Measurements from ENCODE around the gene TMEM184C. TPM values are rescaled to one million over a fixed set of nuclear protein-coding genes. Genes with fewer than 3 reads are reported as not detected.

The TMEM184C gene
- polyA plus RNA-seq, 3 donors from 2014 or later, result 12.8 to 31.5 (median 21.6) TPM

GRCh38 chr4:147589586-147589985 is 27.6 kb upstream of the TMEM184C start:
- DNase-seq, result no peak
- no peak overlapping the region for H3K27ac Mint-ChIP-seq
- H3K27me3 Mint-ChIP-seq (ENCODE audit: low read depth in 3 of 3), result peaks cover 3 to 11% (median 4%) of the 10 kb centered on the region in 3 donors
- no peaks in the 10 kb centered on the region for H3K4me1 Mint-ChIP-seq
- H3K9me3 Mint-ChIP-seq, result peaks cover 0 to 1% (median 0%) of the 10 kb centered on the region in 6 donors
- no peak overlapping the region for H3K4me3 Mint-ChIP-seq
- H3K36me3 Mint-ChIP-seq, result no peaks in the 10 kb centered on the region

GRCh38 chr4:147590249-147590920 is 26.8 kb upstream of the TMEM184C start:
- Mint-ChIP-seq H3K27ac (no peak overlapping the region), H3K36me3 (no peaks in the 10 kb centered on the region), H3K9me3 (peaks cover 0 to 1% (median 0%) of the 10 kb centered on the region in 6 donors), H3K27me3 (ENCODE audit: low read depth in 3 of 3) (peaks cover 3 to 9% (median 4%) of the 10 kb centered on the region in 3 donors), H3K4me3 (no peak overlapping the region), H3K4me1 (no peaks in the 10 kb centered on the region)
- DNase-seq, result peak; percentile 8 to 15 (median 9)

DNA sequence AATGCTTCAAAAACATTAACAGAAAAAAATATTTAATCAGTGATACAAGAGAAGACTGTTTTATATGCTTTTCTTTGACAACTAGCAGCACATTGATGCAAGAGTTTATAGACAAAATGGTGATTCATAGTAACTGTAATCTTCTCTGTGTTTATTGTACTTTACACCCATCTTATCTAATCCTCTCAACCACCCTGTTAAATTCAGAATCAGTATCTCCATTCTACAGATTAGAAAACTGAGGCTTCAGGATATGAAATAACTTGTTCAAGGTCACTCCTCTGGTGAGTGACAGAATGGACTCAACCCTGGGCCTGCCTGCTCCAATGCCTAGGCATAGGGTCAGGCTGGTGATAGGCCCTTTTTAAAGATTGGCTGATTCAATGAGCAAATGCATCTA is 26.1 kb upstream of the TMEM184C start:
- Mint-ChIP-seq H3K27me3 (ENCODE audit: low read depth in 3 of 3) (peaks cover 3 to 5% (median 4%) of the 10 kb centered on the region in 3 donors), H3K36me3 (no peaks in the 10 kb centered on the region), H3K4me3 (no peak overlapping the region), H3K9me3 (no peaks in the 10 kb centered on the region), H3K27ac (no peak overlapping the region), H3K4me1 (no peaks in the 10 kb centered on the region)
- no peak for DNase-seq

DNA sequence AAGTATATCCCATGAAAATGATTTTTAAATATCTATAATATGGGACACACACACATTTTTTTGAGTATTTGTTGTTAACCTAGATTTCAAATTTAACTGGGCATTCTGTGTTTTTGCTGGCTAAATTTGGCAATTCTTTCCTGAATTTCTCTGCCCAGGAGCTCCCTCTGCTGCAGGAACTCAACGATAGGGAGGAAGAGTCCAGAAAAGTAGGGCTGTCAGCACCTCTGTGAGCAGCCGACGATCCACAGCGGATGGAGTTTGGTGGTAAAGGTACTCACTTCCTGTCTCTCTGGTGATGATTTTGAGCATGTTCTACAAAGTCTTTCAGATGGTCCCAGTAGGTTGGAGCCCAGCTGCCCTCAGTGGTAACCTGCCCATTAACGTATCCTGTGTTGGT is 23.1 kb upstream of the TMEM184C start:
- Mint-ChIP-seq H3K27me3 (ENCODE audit: low read depth in 3 of 3) (peaks cover 3 to 5% (median 3%) of the 10 kb centered on the region in 3 donors), H3K4me1 (no peaks in the 10 kb centered on the region), H3K4me3 (no peak overlapping the region), H3K27ac (no peak overlapping the region), H3K36me3 (no peaks in the 10 kb centered on the region), H3K9me3 (no peaks in the 10 kb centered on the region)
- no peak for DNase-seq

DNA sequence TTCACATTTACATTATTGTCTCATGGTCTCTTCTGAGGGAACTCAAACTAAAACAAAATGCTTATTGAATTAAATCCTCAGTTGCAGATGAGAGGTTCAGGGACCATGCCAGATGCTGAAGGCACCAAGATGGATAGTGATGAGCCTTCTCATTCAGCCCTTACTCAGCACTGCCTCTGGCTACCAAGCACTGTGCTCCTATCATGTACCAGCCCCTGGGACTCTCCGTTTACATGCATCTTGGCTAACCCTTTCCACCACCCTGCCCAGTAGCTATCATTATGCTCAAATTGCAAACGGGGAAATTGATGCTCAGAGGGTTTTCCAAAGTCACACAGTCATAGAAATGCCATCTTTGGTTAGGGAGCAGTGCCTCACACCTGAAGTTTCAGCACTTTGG is 22.6 kb upstream of the TMEM184C start:
- H3K9me3 Mint-ChIP-seq, result no peaks in the 10 kb centered on the region
- H3K27me3 Mint-ChIP-seq (ENCODE audit: low read depth in 3 of 3), result peaks cover 3 to 5% (median 3%) of the 10 kb centered on the region in 3 donors
- no peak overlapping the region for H3K4me3 Mint-ChIP-seq
- no peak overlapping the region for H3K27ac Mint-ChIP-seq
- no peaks in the 10 kb centered on the region for H3K36me3 Mint-ChIP-seq
- DNase-seq, result no peak
- no peaks in the 10 kb centered on the region for H3K4me1 Mint-ChIP-seq

GRCh38 chr4:147596377-147596776 is 20.8 kb upstream of the TMEM184C start:
- no peaks in the 10 kb centered on the region for H3K4me1 Mint-ChIP-seq
- no peaks in the 10 kb centered on the region for H3K36me3 Mint-ChIP-seq
- DNase-seq, result no peak
- H3K4me3 Mint-ChIP-seq, result no peak overlapping the region
- H3K27ac Mint-ChIP-seq, result no peak overlapping the region
- H3K27me3 Mint-ChIP-seq (ENCODE audit: low read depth in 3 of 3), result peaks cover 3 to 5% (median 3%) of the 10 kb centered on the region in 3 donors
- H3K9me3 Mint-ChIP-seq, result no peaks in the 10 kb centered on the region

GRCh38 chr4:147596981-147597380 is 20.2 kb upstream of the TMEM184C start:
- DNase-seq, result no peak
- H3K4me1 Mint-ChIP-seq, result no peaks in the 10 kb centered on the region
- H3K27me3 Mint-ChIP-seq (ENCODE audit: low read depth in 3 of 3), result peaks cover 1 to 5% (median 3%) of the 10 kb centered on the region in 3 donors
- no peaks in the 10 kb centered on the region for H3K36me3 Mint-ChIP-seq
- H3K9me3 Mint-ChIP-seq, result no peaks in the 10 kb centered on the region
- H3K4me3 Mint-ChIP-seq, result no peak overlapping the region
- no peak overlapping the region for H3K27ac Mint-ChIP-seq

DNA sequence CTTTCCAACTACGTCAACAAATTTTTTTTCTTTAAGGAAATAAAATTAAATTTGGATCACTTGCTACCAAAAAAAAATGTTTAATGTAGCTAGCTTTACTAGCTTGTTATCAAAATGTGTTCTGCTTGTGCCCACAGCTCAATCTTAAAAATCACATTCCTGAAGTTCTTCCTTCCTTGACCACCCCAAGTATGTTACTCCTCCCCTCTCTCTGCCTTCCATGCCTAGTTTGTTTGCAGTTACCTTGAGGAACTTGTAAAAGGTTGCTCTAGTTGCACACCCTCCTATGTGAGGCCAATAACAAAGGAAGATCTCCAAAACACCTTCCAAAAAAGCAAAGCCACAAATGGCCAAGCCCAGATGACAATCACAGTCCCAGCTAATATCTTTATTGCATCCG is 19.6 kb upstream of the TMEM184C start:
- no peaks in the 10 kb centered on the region for H3K36me3 Mint-ChIP-seq
- H3K4me3 Mint-ChIP-seq, result no peak overlapping the region
- no peaks in the 10 kb centered on the region for H3K4me1 Mint-ChIP-seq
- H3K27ac Mint-ChIP-seq, result no peak overlapping the region
- H3K27me3 Mint-ChIP-seq (ENCODE audit: low read depth in 3 of 3), result peaks cover 1 to 5% (median 3%) of the 10 kb centered on the region in 3 donors
- no peak for DNase-seq
- peaks cover 0 to 2% (median 0%) of the 10 kb centered on the region in 6 donors for H3K9me3 Mint-ChIP-seq

DNA sequence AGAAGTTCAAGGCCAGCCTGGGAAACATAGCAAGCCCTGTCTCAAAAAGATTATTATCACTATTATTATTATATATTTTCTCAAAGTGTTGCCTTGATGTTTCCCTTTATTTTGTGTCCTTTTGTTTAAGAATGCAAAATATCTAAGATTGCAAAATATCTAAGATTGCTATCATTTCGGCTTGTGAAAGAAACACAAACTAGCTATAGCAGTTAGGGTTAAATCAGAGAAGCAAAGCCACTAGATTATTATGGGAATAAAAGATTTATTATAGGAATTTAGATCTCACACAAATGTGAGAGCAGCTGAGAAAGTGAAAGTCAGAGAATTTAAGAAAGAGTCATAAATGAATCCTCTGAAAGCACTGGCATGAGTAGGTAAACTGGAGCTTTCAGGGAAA is 18.0 kb upstream of the TMEM184C start:
- Mint-ChIP-seq H3K9me3 (peaks cover 0 to 2% (median 0%) of the 10 kb centered on the region in 6 donors), H3K36me3 (no peaks in the 10 kb centered on the region), H3K4me3 (no peak overlapping the region), H3K4me1 (no peaks in the 10 kb centered on the region), H3K27ac (no peak overlapping the region), H3K27me3 (ENCODE audit: low read depth in 3 of 3) (peaks cover 0 to 2% (median 0%) of the 10 kb centered on the region in 3 donors)
- DNase-seq, result no peak

- Mint-ChIP-seq H3K27me3 (ENCODE audit: low read depth in 3 of 3) (no peaks in the 10 kb centered on the region), H3K4me3 (no peak overlapping the region), H3K9me3 (peaks cover 0 to 2% (median 0%) of the 10 kb centered on the region in 6 donors), H3K27ac (no peak overlapping the region), H3K4me1 (no peaks in the 10 kb centered on the region), H3K36me3 (no peaks in the 10 kb centered on the region)
- DNase-seq, result no peak
Measured at GRCh38 chr4:147599769-147600168, 17.4 kb upstream of the TMEM184C start.

- Mint-ChIP-seq H3K36me3 (no peaks in the 10 kb centered on the region), H3K27ac (no peak overlapping the region), H3K4me1 (no peaks in the 10 kb centered on the region), H3K9me3 (peaks cover 0 to 4% (median 0%) of the 10 kb centered on the region in 6 donors), H3K27me3 (ENCODE audit: low read depth in 3 of 3) (peaks cover 2 to 5% (median 3%) of the 10 kb centered on the region in 3 donors), H3K4me3 (no peak overlapping the region)
- DNase-seq, result no peak
Measured at GRCh38 chr4:147605499-147605898, 11.7 kb upstream of the TMEM184C start.

DNA sequence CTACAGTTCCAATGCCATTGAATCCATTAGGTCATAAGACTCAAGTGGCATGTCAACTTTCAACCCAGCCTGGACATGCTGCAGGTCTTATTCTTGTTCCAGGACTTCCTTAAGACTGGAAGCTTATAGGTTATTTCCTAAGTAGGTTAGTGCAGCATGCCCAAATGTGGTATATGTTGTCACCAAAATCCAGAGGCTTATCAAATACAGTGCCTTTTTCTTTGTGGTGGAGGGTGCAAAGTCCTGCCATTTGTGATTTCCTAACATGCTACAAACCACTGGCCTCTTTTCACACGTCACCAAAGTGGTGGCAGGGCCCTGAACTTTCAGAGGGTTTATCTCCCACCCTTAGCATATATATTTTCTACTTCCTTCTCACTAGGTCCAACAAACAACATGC is 9.7 kb upstream of the TMEM184C start:
- Mint-ChIP-seq H3K27me3 (ENCODE audit: low read depth in 3 of 3) (peaks cover 2 to 7% (median 3%) of the 10 kb centered on the region in 3 donors), H3K4me3 (no peak overlapping the region), H3K9me3 (peaks cover 0 to 2% (median 0%) of the 10 kb centered on the region in 6 donors), H3K27ac (no peak overlapping the region), H3K4me1 (no peaks in the 10 kb centered on the region), H3K36me3 (peaks cover 0 to 3% (median 0%) of the 10 kb centered on the region in 3 donors)
- DNase-seq, result no peak

- Mint-ChIP-seq H3K27ac (no peak overlapping the region), H3K4me1 (peaks cover 0 to 2% of the 10 kb centered on the region in 2 donors), H3K4me3 (no peak overlapping the region), H3K36me3 (peaks cover 0 to 6% (median 0%) of the 10 kb centered on the region in 3 donors), H3K27me3 (ENCODE audit: low read depth in 3 of 3) (peaks cover 2 to 9% (median 3%) of the 10 kb centered on the region in 3 donors), H3K9me3 (peaks cover 0 to 2% (median 0%) of the 10 kb centered on the region in 6 donors)
- DNase-seq, result no peak
Measured at GRCh38 chr4:147610686-147611085, 6.5 kb upstream of the TMEM184C start.

- H3K27ac Mint-ChIP-seq, result peak overlapping the region; percentile 93 to 98 (median 96)
- no peak for DNase-seq
- peaks cover 47 to 50% of the 10 kb centered on the region in 2 donors for H3K4me1 Mint-ChIP-seq
- peaks cover 0 to 14% (median 9%) of the 10 kb centered on the region in 3 donors for H3K36me3 Mint-ChIP-seq
- H3K27me3 Mint-ChIP-seq (ENCODE audit: low read depth in 3 of 3), result peaks cover 0 to 11% (median 8%) of the 10 kb centered on the region in 3 donors
- H3K9me3 Mint-ChIP-seq, result no peaks in the 10 kb centered on the region
- H3K4me3 Mint-ChIP-seq, result peak overlapping the region; percentile 95 to 98 (median 96)
Measured at GRCh38 chr4:147616849-147617172, 386 bp upstream of the TMEM184C start.

All from immature natural killer cell (primary cell).